Osteoblast (primary cell): ENCODE results near the gene C22orf31. TPM values are rescaled to one million over a fixed set of nuclear protein-coding genes. Genes with fewer than 3 reads are reported as not detected.
A peak's percentile ranks its signal among the peaks of the same experiment; 100 is the strongest.

Experiments
- DNase-seq: peaks from one replicate; pipeline ENCODE4 v3.0.0; 2011; ENCODE audit warnings: low spot score, mixed read lengths; ENCODE audit not compliant: insufficient read length; ENCODE audit errors: missing footprints
- H2AFZ ChIP-seq: 2 replicates; pipeline ENCODE4 v1.6.0; 2011; ENCODE audit warnings: mild to moderate bottlenecking, low read length
- H3K27ac ChIP-seq: 2 replicates; pipeline ENCODE4 v1.5.1; 2011; ENCODE audit warnings: mild to moderate bottlenecking, low read depth, low read length, moderate library complexity
- H3K27me3 ChIP-seq: 2 replicates; pipeline ENCODE4 v1.6.0; 2012; ENCODE audit warnings: mild to moderate bottlenecking, control low read depth, inconsistent platforms, low read length, moderate library complexity; ENCODE audit not compliant: insufficient read depth
- H3K36me3 ChIP-seq: 2 replicates; pipeline ENCODE4 v1.5.1; 2011; ENCODE audit warnings: mild to moderate bottlenecking, low read length, control low read depth, moderate library complexity; ENCODE audit not compliant: insufficient read depth
- H3K4me1 ChIP-seq: 2 replicates; pipeline ENCODE4 v1.5.1; 2011; ENCODE audit warnings: mild to moderate bottlenecking, low read length, control low read depth, moderate library complexity; ENCODE audit not compliant: insufficient read depth
- H3K4me2 ChIP-seq: 2 replicates; pipeline ENCODE4 v1.6.0; 2011; ENCODE audit warnings: mild to moderate bottlenecking, low read length; ENCODE audit not compliant: insufficient read depth
- H3K4me3 ChIP-seq: fragments of 200-600 bp; sonication (generic); 3 replicates; pipeline ENCODE4 v1.5.1; 2012; ENCODE audit warnings: mild to moderate bottlenecking, low read length, inconsistent platforms; ENCODE audit not compliant: insufficient read depth
- H3K79me2 ChIP-seq: 2 replicates; pipeline ENCODE4 v1.6.0; 2012; ENCODE audit warnings: mild to moderate bottlenecking, low read length, control low read depth, inconsistent platforms; ENCODE audit not compliant: insufficient read depth
- H3K9me3 ChIP-seq: 2 replicates; pipeline ENCODE4 v1.5.1; 2011; ENCODE audit warnings: low read depth, low read length, control low read depth
- H4K20me1 ChIP-seq: 2 replicates; pipeline ENCODE4 v1.6.0; 2012; ENCODE audit warnings: mild to moderate bottlenecking, low read length, control low read depth; ENCODE audit not compliant: insufficient read depth
- total RNA-seq: library from RNA; depleted of rRNA; stranded (reverse); fragments of >200 nt; gene quantifications from 2 replicates; pipeline ENCODE4 v1.2.3, GENCODE V29; 2012
- TF ChIP-seq, protein P1 (sequence below): IDR thresholded peaks from 2 replicates; pipeline ENCODE4 v1.5.1; 2011; ENCODE audit warnings: mild to moderate bottlenecking, low read depth, low read length, moderate library complexity; ENCODE audit errors: extremely low read depth

Gene C22orf31
- total RNA-seq = not detected in 2 replicates

DNA sequence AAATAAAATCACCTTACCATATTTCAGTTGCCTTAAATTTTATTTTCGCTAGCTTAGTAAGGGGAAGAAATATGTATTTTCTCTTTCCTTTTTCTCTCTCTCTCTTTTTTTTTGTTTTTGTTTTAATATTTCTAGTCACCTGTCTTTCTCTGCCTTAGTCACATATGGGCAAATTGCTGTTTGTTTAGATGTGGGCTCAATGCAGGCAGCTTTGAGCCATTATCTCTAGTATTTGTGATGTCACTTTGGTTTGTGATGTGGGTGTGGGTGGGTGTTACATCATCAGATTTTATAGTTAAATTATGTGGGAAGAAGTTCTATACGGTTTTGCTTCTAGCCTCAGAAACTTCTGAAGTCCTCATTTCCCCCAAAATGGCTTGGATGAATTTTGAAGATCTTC, at the start of gene C22orf31:
TSS of gene C22orf31 (minus strand) at position 59 of the 400 bp plus-strand sequence. CDS start at position 20, 39 bp downstream.
- no peak within 1 kb of the TSS for H3K4me2 ChIP-seq
- H3K27me3 ChIP-seq = peaks cover under 1% of the 10 kb centered on the region
- no peaks in the 10 kb centered on the region for H3K4me1 ChIP-seq
- H2AFZ ChIP-seq = no peak within 1 kb of the TSS
- H3K27ac ChIP-seq = no peak within 1 kb of the TSS
- no peaks in the 10 kb centered on the region for H3K36me3 ChIP-seq
- no peaks in the 10 kb centered on the region for H3K9me3 ChIP-seq
- peak; percentile 58 for DNase-seq
- no peaks in the 10 kb centered on the region for H3K79me2 ChIP-seq
- TF ChIP-seq, protein P1, sequence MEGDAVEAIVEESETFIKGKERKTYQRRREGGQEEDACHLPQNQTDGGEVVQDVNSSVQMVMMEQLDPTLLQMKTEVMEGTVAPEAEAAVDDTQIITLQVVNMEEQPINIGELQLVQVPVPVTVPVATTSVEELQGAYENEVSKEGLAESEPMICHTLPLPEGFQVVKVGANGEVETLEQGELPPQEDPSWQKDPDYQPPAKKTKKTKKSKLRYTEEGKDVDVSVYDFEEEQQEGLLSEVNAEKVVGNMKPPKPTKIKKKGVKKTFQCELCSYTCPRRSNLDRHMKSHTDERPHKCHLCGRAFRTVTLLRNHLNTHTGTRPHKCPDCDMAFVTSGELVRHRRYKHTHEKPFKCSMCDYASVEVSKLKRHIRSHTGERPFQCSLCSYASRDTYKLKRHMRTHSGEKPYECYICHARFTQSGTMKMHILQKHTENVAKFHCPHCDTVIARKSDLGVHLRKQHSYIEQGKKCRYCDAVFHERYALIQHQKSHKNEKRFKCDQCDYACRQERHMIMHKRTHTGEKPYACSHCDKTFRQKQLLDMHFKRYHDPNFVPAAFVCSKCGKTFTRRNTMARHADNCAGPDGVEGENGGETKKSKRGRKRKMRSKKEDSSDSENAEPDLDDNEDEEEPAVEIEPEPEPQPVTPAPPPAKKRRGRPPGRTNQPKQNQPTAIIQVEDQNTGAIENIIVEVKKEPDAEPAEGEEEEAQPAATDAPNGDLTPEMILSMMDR = no peak
- H4K20me1 ChIP-seq = no peaks in the 10 kb centered on the region
- H3K4me3 ChIP-seq = no peak within 1 kb of the TSS

DNA sequence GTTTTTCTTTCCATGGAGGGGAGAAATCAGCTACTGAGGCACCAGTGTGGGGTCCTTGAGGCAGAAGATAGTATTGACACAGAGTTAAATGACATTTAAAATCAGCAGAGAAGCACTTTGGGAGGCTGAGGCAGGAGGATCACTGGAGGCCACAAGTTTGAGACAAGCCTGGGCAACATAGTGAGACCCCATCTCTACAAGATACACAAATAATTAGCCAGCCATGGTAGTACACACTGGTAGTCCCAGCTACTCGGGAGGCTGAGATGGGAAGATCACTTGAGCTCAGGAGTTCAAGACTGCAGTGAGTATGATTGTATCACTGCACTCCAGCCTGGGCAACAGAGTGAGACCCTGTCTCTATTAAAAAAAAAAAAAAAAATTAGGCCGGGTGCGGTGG, 49.3 kb upstream of the C22orf31 start:
- no peak overlapping the region for H3K4me3 ChIP-seq
- no peak overlapping the region for H2AFZ ChIP-seq
- H3K79me2 ChIP-seq = no peaks in the 10 kb centered on the region
- no peak overlapping the region for H3K27ac ChIP-seq
- H3K4me2 ChIP-seq = no peak overlapping the region
- DNase-seq = no peak
- H3K36me3 ChIP-seq = no peaks in the 10 kb centered on the region
- H4K20me1 ChIP-seq = no peaks in the 10 kb centered on the region
- H3K9me3 ChIP-seq = no peaks in the 10 kb centered on the region
- peaks cover 7% of the 10 kb centered on the region for H3K4me1 ChIP-seq
- no peaks in the 10 kb centered on the region for H3K27me3 ChIP-seq
- TF ChIP-seq, protein P1 = no peak

DNA sequence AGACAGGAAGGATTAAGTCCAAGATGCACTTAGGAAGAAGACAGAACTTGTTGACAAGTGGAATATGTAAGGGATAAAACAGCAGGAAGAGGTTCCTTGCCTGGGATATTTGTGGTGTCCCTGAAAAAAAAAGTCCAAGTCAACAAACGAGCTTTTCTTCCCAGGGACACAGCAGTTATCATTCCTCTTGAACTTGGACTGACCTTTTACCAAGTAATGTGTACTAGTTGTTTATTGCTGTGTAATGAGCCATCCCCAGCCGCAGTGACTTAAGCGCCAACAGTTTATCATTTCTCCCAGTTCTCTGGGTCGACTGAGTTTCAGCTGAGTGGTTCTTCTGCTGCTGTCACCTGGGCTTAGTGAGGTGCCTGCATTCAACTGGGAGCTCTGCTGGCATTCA, 48.2 kb upstream of the C22orf31 start:
- no peak overlapping the region for H3K4me2 ChIP-seq
- no peaks in the 10 kb centered on the region for H3K36me3 ChIP-seq
- H3K4me3 ChIP-seq = no peak overlapping the region
- H3K27me3 ChIP-seq = no peaks in the 10 kb centered on the region
- H4K20me1 ChIP-seq = no peaks in the 10 kb centered on the region
- H2AFZ ChIP-seq = no peak overlapping the region
- DNase-seq = no peak
- no peaks in the 10 kb centered on the region for H3K79me2 ChIP-seq
- TF ChIP-seq, protein P1 = no peak
- no peaks in the 10 kb centered on the region for H3K9me3 ChIP-seq
- H3K4me1 ChIP-seq = peaks cover 7% of the 10 kb centered on the region
- H3K27ac ChIP-seq = no peak overlapping the region

DNA sequence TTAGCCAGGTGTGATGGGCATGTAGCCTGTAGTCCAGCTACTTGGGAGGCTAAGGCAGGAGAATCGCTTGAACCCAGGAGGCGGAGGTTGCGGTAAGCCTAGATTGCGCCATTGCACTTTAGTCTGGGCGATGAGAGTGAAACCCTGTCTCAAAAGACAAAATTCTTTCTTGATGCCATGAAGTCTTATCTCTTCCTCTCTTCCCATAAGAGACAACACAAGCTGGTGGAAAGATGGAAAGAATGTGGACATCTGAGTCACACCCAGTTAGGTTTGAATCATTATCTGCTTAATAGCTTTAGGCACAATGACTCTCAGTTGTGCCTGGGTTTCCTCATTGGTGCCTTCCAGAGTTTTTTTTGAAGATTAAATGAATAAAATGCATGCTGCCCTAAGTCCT, 46.5 kb upstream of the C22orf31 start:
- DNase-seq = peak; percentile 50
- Histone ChIP-seq H4K20me1 (no peaks in the 10 kb centered on the region), H3K4me2 (no peak overlapping the region), H2AFZ (no peak overlapping the region), H3K4me3 (no peak overlapping the region), H3K4me1 (peaks cover 3% of the 10 kb centered on the region), H3K27me3 (no peaks in the 10 kb centered on the region), H3K79me2 (no peaks in the 10 kb centered on the region), H3K36me3 (no peaks in the 10 kb centered on the region), H3K9me3 (no peaks in the 10 kb centered on the region), H3K27ac (no peak overlapping the region)
- TF ChIP-seq, protein P1 = no peak
